Stimulated activated naive CD4-positive, alpha-beta T cell (primary cell): Measurements from ENCODE around the gene COG5.
A peak's percentile ranks its signal among the peaks of the same experiment; 100 is the strongest.

ENCODE experiments used
- DNase-seq, 6 experiments: peaks; one replicate each; lab custom pipeline; 2025; lab: John Stamatoyannopoulos, UW

COG5 gene

GRCh38 chr7:107463139-107464078, 100.3 kb downstream of the COG5 start:
- DNase-seq = peak; percentile 1 to 54 (median 24)

- no peak for DNase-seq
Observed at GRCh38 chr7:107461938-107462533, 101.7 kb downstream of the COG5 start.

- no peak for DNase-seq
Observed at GRCh38 chr7:107453388-107453787, 110.3 kb downstream of the COG5 start.

- no peak for DNase-seq
Observed at GRCh38 chr7:107450970-107451369, 112.8 kb downstream of the COG5 start.

GRCh38 chr7:107446988-107447387, 116.7 kb downstream of the COG5 start:
- DNase-seq = no peak

GRCh38 chr7:107446531-107446930, 117.2 kb downstream of the COG5 start:
- no peak for DNase-seq

GRCh38 chr7:107442678-107443077, 121.0 kb downstream of the COG5 start:
- DNase-seq = no peak

- DNase-seq = no peak
Observed at GRCh38 chr7:107441581-107442422, 121.9 kb downstream of the COG5 start.

- no peak for DNase-seq
Observed at GRCh38 chr7:107439025-107439424, 124.7 kb downstream of the COG5 start.

- DNase-seq = no peak
Observed at GRCh38 chr7:107435749-107436148, 128.0 kb downstream of the COG5 start.

- no peak for DNase-seq
Observed at GRCh38 chr7:107432261-107432660, 131.5 kb downstream of the COG5 start.

- no peak for DNase-seq
Observed at GRCh38 chr7:107430057-107430456, 133.7 kb downstream of the COG5 start.

GRCh38 chr7:107428642-107429041, 135.1 kb downstream of the COG5 start:
- DNase-seq = no peak

GRCh38 chr7:107427462-107427861, 136.3 kb downstream of the COG5 start:
- no peak for DNase-seq

- DNase-seq = no peak
Observed at GRCh38 chr7:107414198-107414597, 149.5 kb downstream of the COG5 start.

GRCh38 chr7:107408349-107408748, 155.4 kb downstream of the COG5 start:
- no peak for DNase-seq

GRCh38 chr7:107405559-107405958, 158.2 kb downstream of the COG5 start:
- DNase-seq = no peak

GRCh38 chr7:107404740-107405537, 158.8 kb downstream of the COG5 start:
- no peak for DNase-seq

- no peak for DNase-seq
Observed at GRCh38 chr7:107398161-107398560, 165.6 kb downstream of the COG5 start.

- no peak for DNase-seq
Observed at GRCh38 chr7:107396990-107397389, 166.7 kb downstream of the COG5 start.

GRCh38 chr7:107396081-107396480, 167.6 kb downstream of the COG5 start:
- no peak for DNase-seq

GRCh38 chr7:107394831-107395230, 168.9 kb downstream of the COG5 start:
- DNase-seq = no peak
